GM10266 (cell line): Measurements from ENCODE around the gene LPAR1.

Experiments used
- DNase-seq: peaks from one replicate; pipeline ENCODE4 v3.0.0; 2012; ENCODE audit errors: extremely low spot score
- TF ChIP-seq, protein P1 (sequence below): IDR thresholded peaks from 2 replicates; pipeline ENCODE4 v1.5.1; 2012; ENCODE audit warnings: mild to moderate bottlenecking, low read depth; ENCODE audit not compliant: control insufficient read depth, insufficient read depth; ENCODE audit errors: missing control alignments

Gene LPAR1

DNA sequence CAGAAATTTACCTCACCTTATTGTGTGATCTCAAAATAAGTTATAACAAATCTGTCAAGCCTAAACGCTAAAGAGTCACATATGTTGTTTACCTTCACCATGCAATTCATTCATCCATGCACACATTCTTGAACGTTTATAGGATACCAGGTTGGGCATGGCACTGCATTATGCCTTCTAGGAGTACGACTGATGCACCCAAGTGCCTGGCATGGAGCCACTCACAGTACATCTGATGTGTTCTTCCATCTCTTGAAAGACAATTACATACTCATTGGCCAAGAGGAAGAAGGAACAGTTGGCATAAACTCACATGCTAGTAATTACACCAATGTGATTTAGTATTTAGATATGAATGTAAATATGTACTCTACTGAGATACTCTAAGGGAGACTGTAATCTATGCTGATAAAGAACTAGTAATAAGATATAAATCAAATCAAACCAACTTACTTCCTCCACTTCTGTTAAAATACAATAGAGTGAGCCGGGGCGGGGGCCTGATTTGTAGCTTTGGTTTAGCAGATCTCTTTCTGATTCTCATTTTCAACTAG is 90.7 kb downstream of the LPAR1 start:
- no peak for DNase-seq
- TF ChIP-seq, protein P1, sequence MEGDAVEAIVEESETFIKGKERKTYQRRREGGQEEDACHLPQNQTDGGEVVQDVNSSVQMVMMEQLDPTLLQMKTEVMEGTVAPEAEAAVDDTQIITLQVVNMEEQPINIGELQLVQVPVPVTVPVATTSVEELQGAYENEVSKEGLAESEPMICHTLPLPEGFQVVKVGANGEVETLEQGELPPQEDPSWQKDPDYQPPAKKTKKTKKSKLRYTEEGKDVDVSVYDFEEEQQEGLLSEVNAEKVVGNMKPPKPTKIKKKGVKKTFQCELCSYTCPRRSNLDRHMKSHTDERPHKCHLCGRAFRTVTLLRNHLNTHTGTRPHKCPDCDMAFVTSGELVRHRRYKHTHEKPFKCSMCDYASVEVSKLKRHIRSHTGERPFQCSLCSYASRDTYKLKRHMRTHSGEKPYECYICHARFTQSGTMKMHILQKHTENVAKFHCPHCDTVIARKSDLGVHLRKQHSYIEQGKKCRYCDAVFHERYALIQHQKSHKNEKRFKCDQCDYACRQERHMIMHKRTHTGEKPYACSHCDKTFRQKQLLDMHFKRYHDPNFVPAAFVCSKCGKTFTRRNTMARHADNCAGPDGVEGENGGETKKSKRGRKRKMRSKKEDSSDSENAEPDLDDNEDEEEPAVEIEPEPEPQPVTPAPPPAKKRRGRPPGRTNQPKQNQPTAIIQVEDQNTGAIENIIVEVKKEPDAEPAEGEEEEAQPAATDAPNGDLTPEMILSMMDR = no peak

DNA sequence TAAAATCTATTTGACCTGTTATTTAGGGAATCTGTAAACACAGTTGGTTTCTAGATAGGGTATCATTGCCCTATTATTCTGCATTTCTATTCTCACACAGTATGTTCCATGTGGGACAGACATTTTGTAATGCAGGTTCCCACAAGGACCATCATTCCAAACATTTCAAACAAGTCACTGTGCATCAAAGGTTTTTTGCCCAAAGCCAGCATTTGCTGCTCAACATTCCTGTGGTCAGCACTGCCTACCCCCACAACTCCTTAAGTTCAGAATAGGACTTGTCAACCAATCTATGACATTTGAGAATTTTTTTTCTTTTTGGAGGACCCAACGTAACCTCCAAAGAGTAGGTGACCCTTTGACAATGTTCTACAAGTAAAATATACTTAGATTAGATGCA is 95.7 kb downstream of the LPAR1 start:
- DNase-seq = no peak
- TF ChIP-seq, protein P1 = no peak

DNA sequence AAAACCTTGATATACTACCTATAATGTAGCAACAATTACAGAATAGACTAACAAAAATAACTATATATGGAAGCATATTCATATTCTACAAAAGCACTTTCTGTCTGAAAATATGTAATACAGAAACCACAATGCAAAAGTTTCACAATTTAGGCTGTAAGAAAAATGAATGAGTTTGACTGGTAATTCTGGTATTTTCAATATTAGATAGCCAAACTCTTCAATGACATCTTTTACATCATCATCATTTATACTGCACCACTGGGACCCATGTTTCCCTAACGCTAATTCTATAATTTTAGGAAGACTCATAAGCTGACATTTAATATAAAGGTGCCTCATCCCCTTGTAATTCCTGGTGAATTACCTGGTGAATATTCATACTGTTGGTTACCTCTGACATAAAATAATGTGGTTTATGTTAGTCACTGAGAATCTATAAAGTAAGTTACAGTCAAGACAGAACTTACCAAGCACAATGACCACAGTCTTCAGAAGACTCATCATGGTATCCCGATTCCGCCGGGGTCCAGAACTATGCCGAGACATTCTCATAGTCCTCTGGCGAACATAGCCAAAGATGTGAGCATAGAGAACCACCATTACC is 97.2 kb downstream of the LPAR1 start:
- no peak for DNase-seq
- TF ChIP-seq, protein P1 = no peak

DNA sequence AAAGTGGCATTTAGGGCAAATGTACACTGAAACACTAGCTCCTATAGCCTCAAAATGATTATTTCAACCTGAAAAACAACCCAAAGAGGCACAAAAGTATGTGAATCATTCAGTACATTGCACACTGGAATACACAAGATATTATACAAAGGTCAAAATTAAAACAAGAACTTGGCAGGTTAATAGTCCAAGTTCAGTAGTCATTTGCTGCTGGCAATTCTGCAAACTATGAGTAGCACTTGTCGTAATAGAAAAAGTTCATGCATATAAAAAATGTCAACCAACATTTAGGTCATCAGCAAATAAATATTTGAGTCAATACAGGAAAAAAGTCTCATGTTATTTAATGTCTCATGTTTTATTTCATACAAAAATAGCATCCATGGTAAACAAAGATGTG is 98.7 kb downstream of the LPAR1 start:
- no peak for DNase-seq
- TF ChIP-seq, protein P1 = no peak

DNA sequence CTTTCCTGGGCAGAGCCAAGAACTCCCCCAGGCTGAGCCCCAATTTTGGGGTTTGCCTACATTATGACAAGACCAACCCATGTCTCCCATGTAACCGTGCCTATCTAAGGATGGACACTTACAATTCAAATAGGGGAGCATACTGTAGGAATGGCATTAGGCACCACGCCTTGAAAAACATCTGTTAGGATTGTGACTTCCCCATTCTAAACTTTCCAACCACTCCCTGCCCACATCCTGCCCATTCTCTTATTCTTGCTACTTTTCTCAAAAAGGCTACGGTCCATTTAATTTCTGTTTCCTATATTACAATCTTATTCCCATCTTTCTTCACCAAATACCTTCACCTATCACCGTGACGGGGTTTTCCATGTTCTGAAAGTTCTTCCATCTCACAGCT is 99.2 kb downstream of the LPAR1 start:
- TF ChIP-seq, protein P1 = no peak
- no peak for DNase-seq

DNA sequence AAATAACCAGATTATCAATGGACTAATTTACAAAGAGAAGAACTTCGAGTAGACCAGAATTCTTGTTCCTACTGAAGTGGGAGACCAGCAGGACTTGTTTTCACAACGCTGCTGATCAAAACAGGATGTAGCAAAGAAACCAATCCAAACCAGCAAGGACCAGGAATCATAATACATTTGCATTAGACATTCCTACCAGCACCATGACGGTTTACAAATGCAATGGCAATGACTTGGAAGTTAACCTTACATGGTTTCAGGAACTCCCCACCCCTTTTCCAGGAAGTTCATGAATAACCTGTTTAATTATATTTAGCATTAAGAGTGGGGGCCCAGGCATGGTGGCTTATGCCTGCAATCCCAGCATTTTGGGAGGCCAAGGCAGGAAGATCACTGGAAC is 100.0 kb downstream of the LPAR1 start:
- TF ChIP-seq, protein P1 = no peak
- no peak for DNase-seq

DNA sequence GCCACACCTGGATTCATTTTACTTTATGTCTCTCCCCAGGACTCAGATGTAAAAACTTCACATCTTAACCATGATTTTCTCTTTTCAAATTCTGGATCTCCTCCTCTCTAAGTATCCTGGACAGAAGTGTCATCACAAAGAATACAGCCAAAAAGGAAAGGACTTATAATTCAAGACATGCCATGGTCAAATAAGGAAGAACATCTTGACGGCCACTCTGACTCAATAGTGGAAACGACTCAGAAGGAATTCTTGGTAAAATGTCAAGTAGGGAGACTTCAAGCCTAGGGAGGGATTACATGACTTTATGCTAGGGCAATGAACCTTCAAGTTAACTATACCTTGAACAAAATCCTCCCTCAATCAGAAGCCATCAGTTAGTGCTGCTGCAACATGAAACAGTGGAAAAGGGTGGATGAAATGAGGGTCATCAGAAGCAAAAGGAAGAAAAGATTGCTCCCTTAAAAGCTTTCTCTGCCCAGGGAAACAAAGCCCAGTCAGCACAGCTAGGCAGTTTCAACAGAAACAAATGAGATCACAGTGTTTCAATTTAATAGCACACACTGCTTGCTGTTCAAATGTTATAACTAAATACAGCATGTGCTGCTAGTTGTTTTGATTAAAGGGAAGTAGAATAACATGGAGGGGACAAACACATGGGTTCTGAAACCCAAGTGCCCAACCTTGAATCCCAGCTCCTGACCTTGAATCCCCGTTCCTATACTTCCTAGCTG is 101.4 kb downstream of the LPAR1 start:
- DNase-seq = no peak
- TF ChIP-seq, protein P1 = no peak
